Measurements from ENCODE around the gene SELENOT.

DNA sequence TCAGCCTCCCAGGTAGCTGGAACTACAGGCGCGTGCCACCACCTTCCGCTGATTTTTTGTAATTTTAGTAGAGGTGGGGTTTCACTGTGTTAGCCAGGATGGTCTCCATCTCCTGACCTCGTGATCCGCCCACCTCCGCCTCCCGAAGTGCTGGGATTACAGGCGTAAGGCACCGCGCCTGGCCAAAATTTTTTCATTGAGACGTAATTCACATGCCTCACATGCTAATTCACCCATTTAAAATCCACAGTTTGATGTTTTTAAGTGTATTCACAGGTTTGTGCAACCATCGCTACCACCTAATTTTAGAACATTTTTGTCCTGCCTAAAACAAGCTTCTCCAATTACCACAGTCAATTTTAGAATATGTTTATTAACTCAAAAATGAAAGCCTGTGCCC lies 37.1 kb downstream of the SELENOT start:
- TF ChIP-seq, protein P1, sequence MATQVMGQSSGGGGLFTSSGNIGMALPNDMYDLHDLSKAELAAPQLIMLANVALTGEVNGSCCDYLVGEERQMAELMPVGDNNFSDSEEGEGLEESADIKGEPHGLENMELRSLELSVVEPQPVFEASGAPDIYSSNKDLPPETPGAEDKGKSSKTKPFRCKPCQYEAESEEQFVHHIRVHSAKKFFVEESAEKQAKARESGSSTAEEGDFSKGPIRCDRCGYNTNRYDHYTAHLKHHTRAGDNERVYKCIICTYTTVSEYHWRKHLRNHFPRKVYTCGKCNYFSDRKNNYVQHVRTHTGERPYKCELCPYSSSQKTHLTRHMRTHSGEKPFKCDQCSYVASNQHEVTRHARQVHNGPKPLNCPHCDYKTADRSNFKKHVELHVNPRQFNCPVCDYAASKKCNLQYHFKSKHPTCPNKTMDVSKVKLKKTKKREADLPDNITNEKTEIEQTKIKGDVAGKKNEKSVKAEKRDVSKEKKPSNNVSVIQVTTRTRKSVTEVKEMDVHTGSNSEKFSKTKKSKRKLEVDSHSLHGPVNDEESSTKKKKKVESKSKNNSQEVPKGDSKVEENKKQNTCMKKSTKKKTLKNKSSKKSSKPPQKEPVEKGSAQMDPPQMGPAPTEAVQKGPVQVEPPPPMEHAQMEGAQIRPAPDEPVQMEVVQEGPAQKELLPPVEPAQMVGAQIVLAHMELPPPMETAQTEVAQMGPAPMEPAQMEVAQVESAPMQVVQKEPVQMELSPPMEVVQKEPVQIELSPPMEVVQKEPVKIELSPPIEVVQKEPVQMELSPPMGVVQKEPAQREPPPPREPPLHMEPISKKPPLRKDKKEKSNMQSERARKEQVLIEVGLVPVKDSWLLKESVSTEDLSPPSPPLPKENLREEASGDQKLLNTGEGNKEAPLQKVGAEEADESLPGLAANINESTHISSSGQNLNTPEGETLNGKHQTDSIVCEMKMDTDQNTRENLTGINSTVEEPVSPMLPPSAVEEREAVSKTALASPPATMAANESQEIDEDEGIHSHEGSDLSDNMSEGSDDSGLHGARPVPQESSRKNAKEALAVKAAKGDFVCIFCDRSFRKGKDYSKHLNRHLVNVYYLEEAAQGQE (IDR thresholded peaks at IDR 0.05; ENCODE audit: insufficient read depth in 1 of 2, low read depth in 2 of 2, low read length in 2 of 2) = no peak
- TF ChIP-seq POLR2AphosphoS5 (IDR thresholded peaks at IDR 0.05; ENCODE audit: low read depth, low read length) (no peak), TAF1 (IDR thresholded peaks at IDR 0.05; ENCODE audit: borderline replicate concordance, insufficient read depth, low read length) (no peak), SIN3A (IDR thresholded peaks at IDR 0.05; ENCODE audit: borderline replicate concordance, insufficient read depth, low read length) (no peak)

Data from PFSK-1 (cell line).